HG03442 (cell line): ENCODE data around the gene DMRTA1.
A peak's percentile ranks its signal among the peaks of the same experiment; 100 is the strongest.
"Not testable (repeated sequence)": the region's sequence is repeated elsewhere in the genome, so short reads cannot be mapped to it uniquely, and the experiment has no call there.

Experiments used
- ATAC-seq: cut with Tn5 transposase; IDR thresholded peaks from one replicate; pipeline ENCODE4 v1.9.1; 2021; ENCODE audit warnings: mild to moderate bottlenecking, moderate library complexity; ENCODE audit not compliant: unreplicated experiment

Gene DMRTA1

GRCh38 chr9:22455181-22455580 lies 8.6 kb downstream of the DMRTA1 start:
- ATAC-seq, result no peak

GRCh38 chr9:22457448-22457847 lies 10.8 kb downstream of the DMRTA1 start:
- ATAC-seq, result no peak

DNA sequence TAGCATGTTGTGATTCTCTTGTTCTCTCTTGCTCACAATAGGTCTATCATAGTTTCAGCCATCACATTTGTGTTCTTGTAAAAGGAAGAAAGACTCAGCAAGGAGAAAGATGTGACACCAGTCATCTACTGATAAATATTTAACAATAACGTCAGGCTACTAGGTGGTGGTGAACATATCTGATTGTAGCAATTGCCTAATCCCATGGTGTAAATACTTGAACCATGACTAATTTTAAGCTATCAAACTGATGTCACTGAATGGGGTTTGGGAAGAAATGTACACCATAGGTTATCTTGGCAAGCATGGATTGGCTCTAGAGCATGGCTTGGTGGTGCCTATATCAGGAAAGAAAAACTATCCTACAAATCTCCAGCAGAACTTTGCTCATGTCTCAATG lies 16.6 kb downstream of the DMRTA1 start:
- no peak for ATAC-seq

GRCh38 chr9:22469928-22470544 lies 23.4 kb downstream of the DMRTA1 start:
- peak; percentile 86 for ATAC-seq

DNA sequence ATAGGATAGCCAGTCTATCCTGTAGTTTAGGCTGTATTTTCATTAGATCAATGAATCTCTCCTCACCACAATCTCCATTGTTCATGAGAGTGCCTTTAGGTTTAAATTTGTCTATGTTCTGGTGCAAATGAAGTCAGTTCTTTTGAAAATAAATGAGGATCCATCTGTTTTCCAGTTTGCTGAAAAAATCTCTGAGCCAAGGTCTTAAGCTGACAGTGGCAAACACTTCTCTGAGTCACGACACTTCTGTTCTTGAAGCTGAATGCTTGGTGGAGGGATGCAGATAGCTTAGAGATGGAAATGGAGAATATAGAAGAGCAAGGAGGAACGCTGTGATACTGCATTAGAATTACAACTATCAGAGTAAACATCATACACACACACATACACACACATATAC lies 34.9 kb downstream of the DMRTA1 start:
- ATAC-seq, result no peak

GRCh38 chr9:22483528-22484070 lies 37.0 kb downstream of the DMRTA1 start:
- ATAC-seq, result no peak

- ATAC-seq, result not testable (repeated sequence)
These were observed 49.6 kb downstream of the DMRTA1 start for GRCh38 chr9:22496197-22496596.
